KMS-11 (cell line): ENCODE results near the gene C14orf119.

Source experiments
- H2AFZ ChIP-seq: fragments of 200-600 bp; sonication (generic); 2 replicates; pipeline ENCODE4 v1.6.1; 2016; ENCODE audit warnings: antibody characterized with exemption, mixed run types, low read depth
- H3K27ac ChIP-seq: fragments of 200-600 bp; sonication (generic); 2 replicates; pipeline ENCODE4 v1.6.1; 2016; ENCODE audit warnings: mild to moderate bottlenecking, mixed run types
- H3K27me3 ChIP-seq: fragments of 200-600 bp; sonication (generic); 2 replicates; pipeline ENCODE4 v1.6.1; 2017; ENCODE audit warnings: mild to moderate bottlenecking, low read depth, mixed run types, moderate library complexity; ENCODE audit not compliant: insufficient read depth
- H3K36me3 ChIP-seq: fragments of 200-600 bp; sonication (generic); 2 replicates; pipeline ENCODE4 v1.6.1; 2017; ENCODE audit warnings: mild to moderate bottlenecking, mixed run types; ENCODE audit not compliant: insufficient read depth
- H3K4me1 ChIP-seq: fragments of 200-600 bp; sonication (generic); 2 replicates; pipeline ENCODE4 v1.6.1; 2016; ENCODE audit warnings: mild to moderate bottlenecking, low read depth, mixed run types; ENCODE audit not compliant: poor library complexity, severe bottlenecking
- H3K4me2 ChIP-seq: fragments of 200-600 bp; sonication (generic); 2 replicates; pipeline ENCODE4 v1.7.0; 2016; ENCODE audit warnings: mild to moderate bottlenecking, mixed run types
- H3K4me3 ChIP-seq: fragments of 200-600 bp; sonication (generic); IDR thresholded peaks from 2 replicates; pipeline ENCODE4 v1.6.1; 2017; ENCODE audit warnings: low read depth, low read length, mixed read lengths; ENCODE audit not compliant: insufficient read depth
- H3K79me2 ChIP-seq: fragments of 200-600 bp; sonication (generic); 2 replicates; pipeline ENCODE4 v1.6.1; 2016; ENCODE audit warnings: low read depth, mixed run types; ENCODE audit not compliant: insufficient read depth
- H3K9ac ChIP-seq: fragments of 200-600 bp; sonication (generic); 2 replicates; pipeline ENCODE4 v1.6.1; 2016; ENCODE audit warnings: mild to moderate bottlenecking, mixed run types
- H4K20me1 ChIP-seq: fragments of 200-600 bp; sonication (generic); 2 replicates; pipeline ENCODE4 v1.6.1; 2016; ENCODE audit warnings: mild to moderate bottlenecking, mixed run types; ENCODE audit not compliant: insufficient read depth
- CTCF ChIP-seq: fragments of 200-600 bp; sonication (generic); conservative IDR thresholded peaks from 2 replicates; pipeline ENCODE4 v1.6.1; 2017; ENCODE audit warnings: low read depth, mild to moderate bottlenecking, antibody characterized with exemption, low read length, moderate library complexity, mixed read lengths

The C14orf119 gene

GRCh38 chr14:23056956-23057756, 38.1 kb upstream of the C14orf119 start, which contains the start of gene CDH24:
Gene CDH24 (minus strand): TSS chr14:23057520. CDS start chr14:23055733, 1,787 bp downstream.
- Histone ChIP-seq H2AFZ (peak within 1 kb of the TSS; percentile 47; the same call in 1 of the 2 replicates), H3K4me1 (peaks cover 12% of the 10 kb centered on the region), H3K27me3 (no peaks in the 10 kb centered on the region), H3K4me2 (peak within 1 kb of the TSS; percentile 96), H3K9ac (peak within 1 kb of the TSS; percentile 18; the same call in 1 of the 2 replicates), H4K20me1 (no peaks in the 10 kb centered on the region), H3K36me3 (no peaks in the 10 kb centered on the region), H3K79me2 (no peaks in the 10 kb centered on the region), H3K4me3 (no peak within 1 kb of the TSS), H3K27ac (no peak within 1 kb of the TSS; the same call in 1 of the 2 replicates)
- no peak for TF ChIP-seq CTCF

GRCh38 chr14:23057757-23058653, 37.3 kb upstream of the C14orf119 start:
- Histone ChIP-seq H3K27ac (no peak overlapping the region), H3K4me3 (no peak overlapping the region), H3K4me2 (peak overlapping the region; percentile 37; the same call in 1 of the 2 replicates), H3K4me1 (peaks cover 12% of the 10 kb centered on the region), H3K79me2 (no peaks in the 10 kb centered on the region), H3K36me3 (no peaks in the 10 kb centered on the region), H2AFZ (peak overlapping the region; percentile 47; the same call in 1 of the 2 replicates), H3K9ac (peak overlapping the region; percentile 18; the same call in 1 of the 2 replicates), H3K27me3 (no peaks in the 10 kb centered on the region), H4K20me1 (no peaks in the 10 kb centered on the region)
- peak; percentile 78 for TF ChIP-seq CTCF

- no peak overlapping the region for H3K27ac ChIP-seq
- no peaks in the 10 kb centered on the region for H3K79me2 ChIP-seq
- H3K9ac ChIP-seq, result no peak overlapping the region
- no peak overlapping the region for H3K4me2 ChIP-seq
- no peaks in the 10 kb centered on the region for H3K27me3 ChIP-seq
- no peak overlapping the region for H3K4me3 ChIP-seq
- H3K36me3 ChIP-seq, result no peaks in the 10 kb centered on the region; the same call in 1 of the 2 replicates
- H3K4me1 ChIP-seq, result peaks cover 12% of the 10 kb centered on the region
- TF ChIP-seq CTCF, result no peak
- no peaks in the 10 kb centered on the region for H4K20me1 ChIP-seq
- H2AFZ ChIP-seq, result no peak overlapping the region
These were observed 36.4 kb upstream of the C14orf119 start for GRCh38 chr14:23058654-23059504.
